Mesendoderm (in vitro differentiated cells): ENCODE results near the gene TRIM43.
"Not testable (repeated sequence)": the region's sequence is repeated elsewhere in the genome, so short reads cannot be mapped to it uniquely, and the experiment has no call there.

Source experiments
- DNase-seq: peaks from one replicate; pipeline ENCODE4 v3.0.0; 2013
- H2AK5ac ChIP-seq: 2 replicates; pipeline ENCODE4 v1.6.1; 2013; ENCODE audit warnings: low read length, inconsistent platforms
- H2BK120ac ChIP-seq: 2 replicates; pipeline ENCODE4 v1.6.1; 2013; ENCODE audit warnings: low read depth, mild to moderate bottlenecking, low read length, moderate library complexity, mixed read lengths
- H2BK15ac ChIP-seq: replicated peaks from 2 replicates; pipeline ENCODE4 v1.6.1; 2013; ENCODE audit warnings: low read depth, mild to moderate bottlenecking, moderate library complexity
- H2BK5ac ChIP-seq: 2 replicates; pipeline ENCODE4 v1.6.1; 2013; ENCODE audit warnings: low read length, inconsistent platforms
- H3K18ac ChIP-seq: 2 replicates; pipeline ENCODE4 v1.6.1; 2013; ENCODE audit warnings: mild to moderate bottlenecking, low read length, mixed read lengths
- H3K23ac ChIP-seq: one replicate; pipeline ENCODE4 v1.6.1; 2013; ENCODE audit warnings: low read length
- H3K27ac ChIP-seq: 2 replicates; pipeline ENCODE4 v1.5.1; 2013; ENCODE audit warnings: low read depth, mild to moderate bottlenecking, inconsistent platforms, low read length, moderate library complexity
- H3K27me3 ChIP-seq: 2 replicates; pipeline ENCODE4 v1.6.1; 2013; ENCODE audit warnings: low read length, control low read depth, mild to moderate bottlenecking, inconsistent platforms; ENCODE audit not compliant: insufficient read depth, poor library complexity
- H3K36me3 ChIP-seq: 2 replicates; pipeline ENCODE4 v1.6.1; 2013; ENCODE audit warnings: low read length, inconsistent platforms; ENCODE audit not compliant: control insufficient read depth, insufficient read depth
- H3K4ac ChIP-seq: one replicate; pipeline ENCODE4 v1.6.1; 2013; ENCODE audit warnings: low read depth, mild to moderate bottlenecking, low read length, moderate library complexity
- H3K4me1 ChIP-seq: 2 replicates; pipeline ENCODE4 v1.6.1; 2013; ENCODE audit warnings: low read depth, low read length, inconsistent platforms; ENCODE audit not compliant: control insufficient read depth
- H3K4me2 ChIP-seq: 2 replicates; pipeline ENCODE4 v1.6.1; 2013; ENCODE audit warnings: low read length
- H3K4me3 ChIP-seq: 2 replicates; pipeline ENCODE4 v1.5.1; 2013; ENCODE audit warnings: mild to moderate bottlenecking, low read length
- H3K56ac ChIP-seq: one replicate; pipeline ENCODE4 v1.6.1; 2013; ENCODE audit warnings: low read length
- H3K79me1 ChIP-seq: 2 replicates; pipeline ENCODE4 v1.6.1; 2013; ENCODE audit warnings: low read length, inconsistent platforms
- H3K79me2 ChIP-seq: 2 replicates; pipeline ENCODE4 v1.6.1; 2013; ENCODE audit warnings: mild to moderate bottlenecking, low read length; ENCODE audit not compliant: control insufficient read depth, insufficient read depth
- H3K9ac ChIP-seq: 2 replicates; pipeline ENCODE4 v1.6.1; 2013; ENCODE audit warnings: low read length, inconsistent platforms
- H4K5ac ChIP-seq: one replicate; pipeline ENCODE4 v1.6.1; 2013; ENCODE audit warnings: low read length
- H4K8ac ChIP-seq: one replicate; pipeline ENCODE4 v1.6.1; 2013; ENCODE audit warnings: low read depth, mild to moderate bottlenecking, control low read depth, low read length, moderate library complexity
- WGBS: extraction: QIAGEN DNeasy Blood & Tissue Kit; methylation state at CpG from one replicate; pipeline ENCODE4 v1.1.7; 2013; ENCODE audit warnings: low lambda C conversion rate, missing lambda C conversion rate; ENCODE audit not compliant: insufficient coverage; ENCODE audit errors: extremely low coverage; 5-methylcytosine and 5-hydroxymethylcytosine counted together

Gene TRIM43

DNA sequence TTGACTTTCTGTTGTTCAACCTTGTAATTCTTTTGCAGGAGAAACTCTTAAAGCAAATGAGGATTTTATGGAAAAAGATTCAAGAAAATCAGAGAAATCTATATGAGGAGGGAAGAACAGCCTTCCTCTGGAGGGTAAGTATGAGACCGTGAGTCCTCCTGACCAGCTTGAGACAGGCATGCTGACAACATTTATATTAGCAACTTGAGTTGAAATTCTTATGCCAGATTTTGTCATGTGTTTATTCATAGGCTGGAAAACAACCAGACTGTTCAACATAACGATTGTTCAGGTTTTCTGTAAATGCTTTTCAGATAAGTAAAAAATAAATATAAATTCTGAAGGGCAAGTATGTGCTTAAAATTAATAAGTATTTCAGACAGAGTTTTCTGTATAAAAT is 3.2 kb downstream of the TRIM43 start:
- WGBS: no CpG with 5 or more reads among the region's 2 CpGs
- H3K4me1 ChIP-seq, H4K5ac ChIP-seq, H3K56ac ChIP-seq, H2BK15ac ChIP-seq, H3K18ac ChIP-seq, DNase-seq, H3K4me3 ChIP-seq, H3K79me2 ChIP-seq, H2AK5ac ChIP-seq, H3K23ac ChIP-seq, H4K8ac ChIP-seq, H3K27ac ChIP-seq, H2BK5ac ChIP-seq, H3K9ac ChIP-seq, H3K4me2 ChIP-seq, H3K36me3 ChIP-seq, H3K4ac ChIP-seq, H2BK120ac ChIP-seq, H3K27me3 ChIP-seq, H3K79me1 ChIP-seq: not testable (repeated sequence)

DNA sequence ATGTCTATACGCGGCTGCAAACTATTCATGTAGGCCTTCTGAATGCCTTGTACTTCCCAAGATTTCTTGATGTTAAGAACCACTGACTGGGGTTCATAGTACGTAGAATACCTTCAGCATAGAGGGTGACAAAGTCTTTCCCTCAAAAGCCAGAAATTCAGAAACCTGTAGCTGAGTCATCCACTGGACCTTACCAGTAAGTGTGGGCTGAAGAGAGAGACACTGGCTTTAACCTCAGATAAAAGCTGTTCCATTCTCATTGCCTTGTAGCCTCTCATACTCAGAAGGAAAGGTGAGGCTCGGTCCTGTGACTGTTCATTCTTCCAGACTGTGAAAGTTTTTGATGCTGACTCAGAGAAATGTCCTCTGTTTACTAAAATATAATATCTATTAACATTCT is 9.5 kb downstream of the TRIM43 start:
- H3K79me1 ChIP-seq, H2AK5ac ChIP-seq, H3K79me2 ChIP-seq, H3K4me1 ChIP-seq, H3K23ac ChIP-seq, H2BK15ac ChIP-seq, H2BK120ac ChIP-seq, H3K36me3 ChIP-seq, H2BK5ac ChIP-seq, H3K27ac ChIP-seq, H3K56ac ChIP-seq, DNase-seq, H3K27me3 ChIP-seq, H3K18ac ChIP-seq, H3K4me2 ChIP-seq, H3K9ac ChIP-seq, H4K5ac ChIP-seq, H3K4me3 ChIP-seq, H3K4ac ChIP-seq, H4K8ac ChIP-seq: not testable (repeated sequence)
- WGBS: no CpG with 5 or more reads among the region's 4 CpGs

- not testable (repeated sequence) for DNase-seq, H3K4me1 ChIP-seq, H3K4me2 ChIP-seq, H3K4ac ChIP-seq, H2AK5ac ChIP-seq, H2BK15ac ChIP-seq, H2BK120ac ChIP-seq, H3K27me3 ChIP-seq, H3K4me3 ChIP-seq, H2BK5ac ChIP-seq, H3K23ac ChIP-seq, H3K79me1 ChIP-seq, H3K79me2 ChIP-seq, H3K9ac ChIP-seq, H3K18ac ChIP-seq, H3K27ac ChIP-seq, H4K5ac ChIP-seq, H3K36me3 ChIP-seq, H4K8ac ChIP-seq, H3K56ac ChIP-seq
Observed at GRCh38 chr2:95602146-95602545, 10.3 kb downstream of the TRIM43 start.

- not testable (repeated sequence) for H3K4me1 ChIP-seq, H3K23ac ChIP-seq, H3K9ac ChIP-seq, H2AK5ac ChIP-seq, DNase-seq, H3K36me3 ChIP-seq, H3K4ac ChIP-seq, H3K18ac ChIP-seq, H2BK5ac ChIP-seq, H3K4me3 ChIP-seq, H3K27ac ChIP-seq, H4K5ac ChIP-seq, H3K56ac ChIP-seq, H2BK120ac ChIP-seq, H3K79me1 ChIP-seq, H2BK15ac ChIP-seq, H4K8ac ChIP-seq, H3K79me2 ChIP-seq, H3K27me3 ChIP-seq, H3K4me2 ChIP-seq
- WGBS: no CpG with 5 or more reads among the region's 3 CpGs
Observed at GRCh38 chr2:95608356-95608755, 16.6 kb downstream of the TRIM43 start.

DNA sequence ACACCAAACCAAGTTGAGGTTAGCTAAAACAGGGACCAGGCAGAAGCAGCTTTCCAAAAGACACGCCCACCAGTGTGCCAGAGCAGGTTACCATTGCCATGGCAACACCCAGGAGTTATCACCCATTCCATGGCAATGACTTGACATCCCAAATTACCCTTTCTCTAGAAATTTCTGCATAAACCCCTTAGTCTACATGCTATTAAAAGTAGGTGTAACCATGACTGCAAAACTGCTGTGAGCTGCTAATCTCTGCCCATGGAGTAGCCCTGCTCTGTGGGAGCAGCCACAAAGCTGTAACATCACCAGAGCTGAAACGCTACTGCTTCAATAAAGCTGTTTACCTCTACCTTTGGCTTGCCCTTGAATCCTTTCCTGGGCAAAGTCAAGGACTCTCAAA is 18.0 kb downstream of the TRIM43 start:
- H4K8ac ChIP-seq, H3K18ac ChIP-seq, H3K36me3 ChIP-seq, H3K56ac ChIP-seq, H3K27ac ChIP-seq, H3K4me3 ChIP-seq, H3K79me1 ChIP-seq, H3K23ac ChIP-seq, H4K5ac ChIP-seq, DNase-seq, H3K79me2 ChIP-seq, H3K27me3 ChIP-seq, H3K4me1 ChIP-seq, H3K4ac ChIP-seq, H2AK5ac ChIP-seq, H2BK120ac ChIP-seq, H2BK15ac ChIP-seq, H3K9ac ChIP-seq, H2BK5ac ChIP-seq, H3K4me2 ChIP-seq: not testable (repeated sequence)
- WGBS: no CpG with 5 or more reads among the region's 2 CpGs

DNA sequence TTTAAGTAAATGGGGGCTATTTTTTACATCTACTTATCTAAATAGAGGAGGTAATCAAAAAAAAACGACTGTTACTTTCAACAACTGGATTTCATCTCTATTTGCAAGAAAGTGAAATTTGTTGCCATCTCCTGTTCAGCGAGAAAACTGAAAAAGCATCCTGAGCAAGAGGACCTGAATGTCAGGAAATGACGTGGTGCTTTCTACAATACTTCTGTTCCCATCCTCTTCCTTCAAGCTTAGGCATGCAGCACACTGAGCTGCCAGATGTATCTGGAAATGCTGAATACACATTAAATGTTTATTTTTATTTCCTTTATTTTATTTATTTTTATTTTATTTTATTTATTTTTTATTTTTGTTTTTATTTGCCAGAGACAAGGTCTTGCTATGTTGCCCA is 21.2 kb downstream of the TRIM43 start:
- not testable (repeated sequence) for H3K4ac ChIP-seq, H3K9ac ChIP-seq, H3K79me1 ChIP-seq, H3K4me1 ChIP-seq, DNase-seq, H3K18ac ChIP-seq, H3K36me3 ChIP-seq, H3K56ac ChIP-seq, H3K23ac ChIP-seq, H2BK15ac ChIP-seq, H3K79me2 ChIP-seq, H4K8ac ChIP-seq, H2BK5ac ChIP-seq, H2BK120ac ChIP-seq, H3K4me2 ChIP-seq, H2AK5ac ChIP-seq, H3K27me3 ChIP-seq, H3K27ac ChIP-seq, H4K5ac ChIP-seq, H3K4me3 ChIP-seq
- WGBS: no CpG with 5 or more reads among the region's 3 CpGs
